ENCODE data around the gene SUCLA2.
A peak's percentile ranks its signal among the peaks of the same experiment; 100 is the strongest.
"Not testable (repeated sequence)": the region's sequence is repeated elsewhere in the genome, so short reads cannot be mapped to it uniquely, and the experiment has no call there.

The SUCLA2 gene

GRCh38 chr13:48010698-48011097 is 9.6 kb upstream of the SUCLA2 start:
- no peaks in the 10 kb centered on the region for H3K4me1 ChIP-seq (ENCODE audit: insufficient read depth, insufficient read length)
- DNase-seq (ENCODE audit: low read depth, low spot score), result no peak
- TF ChIP-seq ZNF274 (IDR thresholded peaks at IDR 0.05; ENCODE audit: low read depth, low read length) (no peak), SUZ12 (IDR thresholded peaks at IDR 0.05; ENCODE audit: extremely low read depth, insufficient read depth, insufficient read length) (no peak), YY1 (IDR thresholded peaks at IDR 0.05; ENCODE audit: insufficient read depth, insufficient read length) (no peak)
- H3K9me3 ChIP-seq (ENCODE audit: insufficient read depth, low read length), result 0 out of 2 replicates have a peak, but pooled peaks cover 10% of the 10 kb centered on the region
- no peak overlapping the region for H3K4me3 ChIP-seq (ENCODE audit: insufficient read length, low read depth)
- H3K27me3 ChIP-seq (ENCODE audit: insufficient read depth, insufficient read length), result no peaks in the 10 kb centered on the region
- no peak overlapping the region for H3K9ac ChIP-seq (ENCODE audit: insufficient read length, low read depth)
- H3K36me3 ChIP-seq (ENCODE audit: insufficient read depth, insufficient read length, low read length), result no peaks in the 10 kb centered on the region

GRCh38 chr13:48009284-48009683 is 8.2 kb upstream of the SUCLA2 start:
- Histone ChIP-seq H3K9ac (ENCODE audit: insufficient read length, low read depth) (no peak overlapping the region), H3K36me3 (ENCODE audit: insufficient read depth, insufficient read length, low read length) (no peaks in the 10 kb centered on the region), H3K4me1 (ENCODE audit: insufficient read depth, insufficient read length) (no peaks in the 10 kb centered on the region), H3K9me3 (ENCODE audit: insufficient read depth, low read length) (0 out of 2 replicates have a peak, but pooled peaks cover 10% of the 10 kb centered on the region), H3K4me3 (ENCODE audit: insufficient read length, low read depth) (no peak overlapping the region), H3K27me3 (ENCODE audit: insufficient read depth, insufficient read length) (no peaks in the 10 kb centered on the region)
- no peak for DNase-seq (ENCODE audit: low read depth, low spot score)
- TF ChIP-seq ZNF274 (IDR thresholded peaks at IDR 0.05; ENCODE audit: low read depth, low read length), result no peak

GRCh38 chr13:48006396-48006795 is 5.3 kb upstream of the SUCLA2 start:
- no peak for DNase-seq (ENCODE audit: low read depth, low spot score)
- H3K36me3 ChIP-seq (ENCODE audit: insufficient read depth, insufficient read length, low read length), result no peaks in the 10 kb centered on the region
- H3K27me3 ChIP-seq (ENCODE audit: insufficient read depth, insufficient read length), result no peaks in the 10 kb centered on the region
- TF ChIP-seq ZNF274 (IDR thresholded peaks at IDR 0.05; ENCODE audit: low read depth, low read length), result no peak
- no peak for TF ChIP-seq YY1 (IDR thresholded peaks at IDR 0.05; ENCODE audit: insufficient read depth, insufficient read length)
- no peak for TF ChIP-seq SUZ12 (IDR thresholded peaks at IDR 0.05; ENCODE audit: extremely low read depth, insufficient read depth, insufficient read length)
- H3K9me3 ChIP-seq (ENCODE audit: insufficient read depth, low read length), result no peaks in the 10 kb centered on the region
- H3K4me3 ChIP-seq (ENCODE audit: insufficient read length, low read depth), result no peak overlapping the region
- no peak overlapping the region for H3K9ac ChIP-seq (ENCODE audit: insufficient read length, low read depth)
- no peaks in the 10 kb centered on the region for H3K4me1 ChIP-seq (ENCODE audit: insufficient read depth, insufficient read length)

- TF ChIP-seq YY1 (IDR thresholded peaks at IDR 0.05; ENCODE audit: insufficient read depth, insufficient read length) (no peak), SUZ12 (IDR thresholded peaks at IDR 0.05; ENCODE audit: extremely low read depth, insufficient read depth, insufficient read length) (no peak), ZNF274 (IDR thresholded peaks at IDR 0.05; ENCODE audit: low read depth, low read length) (no peak)
- H3K9me3 ChIP-seq (ENCODE audit: insufficient read depth, low read length), result no peaks in the 10 kb centered on the region
- no peak overlapping the region for H3K4me3 ChIP-seq (ENCODE audit: insufficient read length, low read depth)
- no peaks in the 10 kb centered on the region for H3K27me3 ChIP-seq (ENCODE audit: insufficient read depth, insufficient read length)
- H3K9ac ChIP-seq (ENCODE audit: insufficient read length, low read depth), result no peak overlapping the region
- H3K4me1 ChIP-seq (ENCODE audit: insufficient read depth, insufficient read length), result no peaks in the 10 kb centered on the region
- H3K36me3 ChIP-seq (ENCODE audit: insufficient read depth, insufficient read length, low read length), result no peaks in the 10 kb centered on the region
- DNase-seq (ENCODE audit: low read depth, low spot score), result no peak
Observed at GRCh38 chr13:48004201-48004600, 3.1 kb upstream of the SUCLA2 start.

DNA sequence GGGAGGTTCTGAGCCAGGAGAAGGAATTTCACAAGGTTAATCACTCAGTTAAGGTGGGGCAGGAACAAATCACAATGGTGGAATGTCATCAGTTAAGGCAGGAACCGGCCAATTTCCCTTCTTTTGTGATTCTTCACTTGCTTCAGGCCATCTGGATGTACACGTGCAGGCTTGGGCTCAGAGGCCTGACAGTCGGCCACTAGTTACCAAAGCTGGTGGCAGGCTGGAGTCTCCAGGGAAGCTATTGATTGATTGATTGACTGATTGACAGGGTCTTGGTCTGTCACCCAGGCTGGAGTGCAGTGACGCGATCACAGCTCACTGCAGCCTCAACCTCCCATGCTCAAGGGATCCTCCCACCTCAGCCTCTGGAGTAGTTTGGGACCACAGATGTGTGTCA is 926 bp upstream of the SUCLA2 start:
- not testable (repeated sequence) for H3K27me3 ChIP-seq (ENCODE audit: insufficient read depth, insufficient read length); H3K4me1 ChIP-seq (ENCODE audit: insufficient read depth, insufficient read length); H3K9ac ChIP-seq (ENCODE audit: insufficient read length, low read depth); H3K9me3 ChIP-seq (ENCODE audit: insufficient read depth, low read length); DNase-seq (ENCODE audit: low read depth, low spot score); H3K4me3 ChIP-seq (ENCODE audit: insufficient read length, low read depth); H3K36me3 ChIP-seq (ENCODE audit: insufficient read depth, insufficient read length, low read length)

GRCh38 chr13:48000559-48001113 is 437 bp downstream of the SUCLA2 start:
- Histone ChIP-seq H3K9me3 (ENCODE audit: insufficient read depth, low read length) (no peaks in the 10 kb centered on the region), H3K27me3 (ENCODE audit: insufficient read depth, insufficient read length) (no peaks in the 10 kb centered on the region), H3K4me3 (ENCODE audit: insufficient read length, low read depth) (peak overlapping the region; percentile 89), H3K36me3 (ENCODE audit: insufficient read depth, insufficient read length, low read length) (peaks cover 17% of the 10 kb centered on the region), H3K4me1 (ENCODE audit: insufficient read depth, insufficient read length) (no peaks in the 10 kb centered on the region), H3K9ac (ENCODE audit: insufficient read length, low read depth) (peak overlapping the region; percentile 92)
- no peak for DNase-seq (ENCODE audit: low read depth, low spot score)
- no peak for TF ChIP-seq YY1 (IDR thresholded peaks at IDR 0.05; ENCODE audit: insufficient read depth, insufficient read length)
- no peak for TF ChIP-seq SUZ12 (IDR thresholded peaks at IDR 0.05; ENCODE audit: extremely low read depth, insufficient read depth, insufficient read length)
- no peak for TF ChIP-seq ZNF274 (IDR thresholded peaks at IDR 0.05; ENCODE audit: low read depth, low read length)

DNA sequence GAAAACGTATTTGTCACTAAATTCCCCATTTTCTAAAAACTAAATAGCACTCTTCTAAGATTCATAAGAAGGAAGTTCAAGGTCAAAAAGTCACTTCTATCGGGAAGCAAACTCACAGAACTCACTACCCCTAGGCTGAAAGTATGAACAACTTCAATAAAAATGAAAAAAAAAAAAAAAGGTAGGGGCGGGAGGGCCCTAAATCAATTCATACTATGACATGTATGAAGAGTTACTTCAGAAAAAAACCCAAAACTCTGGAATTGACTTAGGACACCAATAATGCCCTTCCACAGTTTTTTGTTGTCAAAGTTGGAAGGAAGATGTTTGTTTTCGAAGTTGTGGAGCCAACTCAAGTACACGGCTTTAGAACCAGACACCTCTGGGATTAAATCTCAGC is 1.1 kb downstream of the SUCLA2 start:
- Histone ChIP-seq H3K27me3 (ENCODE audit: insufficient read depth, insufficient read length) (no peaks in the 10 kb centered on the region), H3K9me3 (ENCODE audit: insufficient read depth, low read length) (no peaks in the 10 kb centered on the region), H3K36me3 (ENCODE audit: insufficient read depth, insufficient read length, low read length) (peaks cover 23% of the 10 kb centered on the region), H3K4me3 (ENCODE audit: insufficient read length, low read depth) (peak overlapping the region; percentile 89), H3K4me1 (ENCODE audit: insufficient read depth, insufficient read length) (no peaks in the 10 kb centered on the region), H3K9ac (ENCODE audit: insufficient read length, low read depth) (peak overlapping the region; percentile 92)
- TF ChIP-seq YY1 (IDR thresholded peaks at IDR 0.05; ENCODE audit: insufficient read depth, insufficient read length) (no peak), SUZ12 (IDR thresholded peaks at IDR 0.05; ENCODE audit: extremely low read depth, insufficient read depth, insufficient read length) (no peak), ZNF274 (IDR thresholded peaks at IDR 0.05; ENCODE audit: low read depth, low read length) (no peak)
- no peak for DNase-seq (ENCODE audit: low read depth, low spot score)

- no peaks in the 10 kb centered on the region for H3K9me3 ChIP-seq (ENCODE audit: insufficient read depth, low read length)
- H3K4me1 ChIP-seq (ENCODE audit: insufficient read depth, insufficient read length), result no peaks in the 10 kb centered on the region
- no peak overlapping the region for H3K9ac ChIP-seq (ENCODE audit: insufficient read length, low read depth)
- H3K27me3 ChIP-seq (ENCODE audit: insufficient read depth, insufficient read length), result no peaks in the 10 kb centered on the region
- no peak for DNase-seq (ENCODE audit: low read depth, low spot score)
- H3K36me3 ChIP-seq (ENCODE audit: insufficient read depth, insufficient read length, low read length), result peaks cover 41% of the 10 kb centered on the region
- H3K4me3 ChIP-seq (ENCODE audit: insufficient read length, low read depth), result no peak overlapping the region
- TF ChIP-seq SUZ12 (IDR thresholded peaks at IDR 0.05; ENCODE audit: extremely low read depth, insufficient read depth, insufficient read length) (no peak), YY1 (IDR thresholded peaks at IDR 0.05; ENCODE audit: insufficient read depth, insufficient read length) (no peak), ZNF274 (IDR thresholded peaks at IDR 0.05; ENCODE audit: low read depth, low read length) (no peak)
Observed at GRCh38 chr13:47997384-47997783, 3.7 kb downstream of the SUCLA2 start.
